Skeletal muscle cell (primary cell): ENCODE data around the gene ITPR2.

ENCODE experiments used
- DNase-seq: peaks from one replicate; pipeline ENCODE4 v3.0.0-alpha.2; 2010; ENCODE audit warnings: low read depth
- H3K4me3 ChIP-seq: 2 replicates; pipeline ENCODE4 v1.5.1; 2011; ENCODE audit warnings: low read depth, mild to moderate bottlenecking, control low read depth, low read length, moderate library complexity

ITPR2 gene

GRCh38 chr12:26370098-26370497 lies 462.9 kb downstream of the ITPR2 start:
- no peak overlapping the region for H3K4me3 ChIP-seq

GRCh38 chr12:26369588-26369987 lies 463.4 kb downstream of the ITPR2 start:
- no peak overlapping the region for H3K4me3 ChIP-seq
- peak; percentile 68 for DNase-seq

More at GRCh38 chr12:26370098-26370497, 462.9 kb downstream of the ITPR2 start:
- DNase-seq = no peak

- no peak for DNase-seq
- H3K4me3 ChIP-seq = no peak overlapping the region
These were observed 464.8 kb downstream of the ITPR2 start for GRCh38 chr12:26367991-26368730.

DNA sequence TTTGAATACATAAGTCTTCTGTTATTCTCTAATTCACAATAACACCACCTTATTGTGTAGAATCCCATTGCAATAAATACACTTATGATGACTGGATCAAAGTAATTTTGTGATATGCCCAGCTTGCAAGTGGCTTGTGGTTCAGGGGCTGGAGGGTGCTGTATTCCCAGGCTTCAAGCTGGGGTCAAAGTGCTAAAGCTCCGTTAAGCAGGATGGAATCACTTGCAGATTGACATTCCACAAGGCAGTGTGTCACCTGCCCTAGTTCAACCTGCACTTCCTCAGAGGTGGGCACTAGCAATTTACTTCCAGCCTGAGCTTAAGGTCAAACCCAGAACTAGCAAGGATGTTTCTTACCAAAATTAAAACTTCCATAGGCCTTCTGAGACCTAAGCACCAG lies 471.0 kb downstream of the ITPR2 start:
- no peak for DNase-seq
- no peak overlapping the region for H3K4me3 ChIP-seq

DNA sequence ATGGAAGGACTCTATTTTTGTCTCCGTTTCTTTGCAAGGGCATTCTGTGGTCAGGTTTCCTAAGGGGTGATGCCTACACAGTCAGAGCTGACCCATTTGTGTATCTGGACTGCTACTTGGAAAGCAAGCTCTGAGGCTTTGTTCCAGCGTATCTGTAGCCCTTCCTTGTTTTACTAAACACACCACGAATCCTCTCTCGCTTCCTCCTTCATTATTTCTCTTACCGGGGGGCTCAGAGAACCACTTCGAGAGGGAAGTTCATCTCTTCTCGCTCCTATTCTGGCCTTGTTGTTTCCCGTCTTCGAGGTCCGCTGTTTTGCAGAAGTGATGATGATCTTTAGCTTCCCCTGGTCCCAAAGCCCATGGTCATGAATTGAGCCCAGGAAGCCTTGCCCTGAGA lies 472.9 kb downstream of the ITPR2 start:
- DNase-seq = no peak
- no peak overlapping the region for H3K4me3 ChIP-seq

DNA sequence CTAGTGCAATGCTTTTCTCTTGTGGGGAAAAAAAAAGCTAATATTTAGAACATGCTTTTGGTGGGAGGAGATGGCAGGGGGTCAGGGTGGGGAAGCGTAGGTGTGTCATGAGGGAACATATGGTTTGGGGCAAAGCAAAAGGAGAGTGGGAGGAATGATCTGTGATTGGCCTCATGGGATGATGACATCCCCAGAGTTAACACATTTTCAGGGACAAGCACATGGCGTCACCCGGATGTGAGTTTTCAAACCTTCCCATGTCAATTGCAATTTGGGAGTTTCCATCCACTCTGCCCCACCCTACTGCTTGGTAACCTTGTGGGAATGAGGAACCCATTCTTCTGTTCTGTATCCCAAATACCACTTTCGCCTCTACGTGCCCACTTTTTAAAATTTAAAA lies 473.4 kb downstream of the ITPR2 start:
- DNase-seq = no peak
- no peak overlapping the region for H3K4me3 ChIP-seq

GRCh38 chr12:26358651-26359050 lies 474.3 kb downstream of the ITPR2 start:
- DNase-seq = no peak
- H3K4me3 ChIP-seq = no peak overlapping the region

DNA sequence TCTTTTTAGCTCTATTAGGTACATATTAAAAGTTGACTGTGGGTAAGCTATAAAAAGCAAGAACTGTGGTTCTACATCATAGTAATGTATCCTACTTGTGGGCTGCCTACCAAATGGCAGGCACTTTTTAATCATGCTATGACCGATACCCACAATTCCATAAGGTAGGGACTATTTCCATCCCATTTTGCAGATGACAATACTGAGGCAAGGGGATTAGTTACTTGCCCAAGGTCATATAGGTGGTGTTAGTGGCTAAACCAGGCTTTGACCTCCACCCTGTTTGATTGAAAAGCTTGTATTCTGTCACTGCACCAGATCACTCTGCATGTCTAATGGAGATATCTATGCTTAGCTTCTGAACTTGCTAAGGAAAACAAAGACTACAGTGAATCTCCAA lies 485.7 kb downstream of the ITPR2 start:
- no peak overlapping the region for H3K4me3 ChIP-seq
- no peak for DNase-seq

- H3K4me3 ChIP-seq = no peak overlapping the region
- no peak for DNase-seq
These were observed 486.3 kb downstream of the ITPR2 start for GRCh38 chr12:26346736-26347135.

DNA sequence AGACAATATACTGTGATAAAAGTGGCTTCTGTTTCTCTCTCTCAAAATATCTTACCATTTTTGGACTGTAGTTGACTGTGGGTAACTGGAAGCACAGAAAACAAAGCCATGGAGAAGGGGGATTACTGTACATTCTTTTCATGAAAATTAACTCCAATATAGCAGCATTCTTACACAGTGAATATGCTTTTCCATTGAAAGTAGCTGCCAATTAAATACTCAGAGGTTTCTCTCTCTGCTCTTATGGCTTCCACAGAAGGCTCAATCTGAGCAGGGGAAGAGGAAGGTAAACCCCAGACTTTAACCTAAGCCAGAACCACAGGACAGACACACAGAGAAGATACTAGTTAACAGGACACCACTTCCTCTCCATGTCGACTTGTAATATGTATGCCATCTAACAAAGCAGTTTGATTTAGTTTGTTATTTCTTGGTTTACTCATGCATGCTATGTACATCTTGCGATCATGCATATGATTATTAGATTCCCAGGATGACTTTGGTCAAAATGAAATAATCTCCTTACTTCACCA lies 487.5 kb downstream of the ITPR2 start:
- no peak for DNase-seq
- no peak overlapping the region for H3K4me3 ChIP-seq

DNA sequence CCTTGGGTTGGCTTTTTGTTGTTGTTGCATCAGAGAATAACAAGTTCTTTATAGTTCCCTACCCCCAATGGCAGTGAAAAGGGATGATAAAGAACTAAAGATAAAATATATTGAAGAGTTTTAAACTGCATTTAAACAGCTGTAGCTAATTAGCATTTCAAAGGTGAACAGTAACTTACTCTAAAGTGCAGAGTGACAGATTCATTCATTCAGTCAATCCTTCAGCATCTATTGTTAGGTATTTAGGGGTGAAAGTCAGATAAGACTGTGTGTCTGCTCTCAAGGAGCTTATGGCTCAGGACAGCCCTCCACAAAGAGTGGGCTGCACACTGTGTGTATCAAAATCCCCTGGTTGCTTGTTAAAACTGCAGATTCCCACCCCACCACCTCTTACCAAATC lies 491.5 kb downstream of the ITPR2 start:
- no peak overlapping the region for H3K4me3 ChIP-seq
- no peak for DNase-seq

DNA sequence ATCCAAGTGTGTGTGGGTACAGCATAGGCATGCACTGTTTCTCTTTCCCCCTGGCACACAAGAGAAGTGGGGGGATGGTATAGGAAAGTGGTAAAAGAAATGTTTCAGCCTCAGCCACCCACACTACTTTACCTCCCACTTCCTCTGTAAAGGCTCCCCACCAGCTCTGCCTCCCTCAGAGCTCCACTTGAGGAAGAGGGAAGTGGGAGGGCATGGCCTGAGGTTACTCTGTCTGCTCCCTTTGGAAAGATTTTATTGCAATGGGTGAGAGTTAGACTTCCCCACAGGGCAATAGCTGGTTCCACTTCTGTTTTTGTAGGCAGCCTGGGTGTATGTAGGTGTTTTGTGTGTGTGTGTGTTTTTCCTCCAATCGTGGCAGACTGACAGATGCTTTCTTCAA lies 492.3 kb downstream of the ITPR2 start:
- no peak overlapping the region for H3K4me3 ChIP-seq
- no peak for DNase-seq

- H3K4me3 ChIP-seq = no peak overlapping the region
- no peak for DNase-seq
These were observed 493.0 kb downstream of the ITPR2 start for GRCh38 chr12:26339976-26340375.

DNA sequence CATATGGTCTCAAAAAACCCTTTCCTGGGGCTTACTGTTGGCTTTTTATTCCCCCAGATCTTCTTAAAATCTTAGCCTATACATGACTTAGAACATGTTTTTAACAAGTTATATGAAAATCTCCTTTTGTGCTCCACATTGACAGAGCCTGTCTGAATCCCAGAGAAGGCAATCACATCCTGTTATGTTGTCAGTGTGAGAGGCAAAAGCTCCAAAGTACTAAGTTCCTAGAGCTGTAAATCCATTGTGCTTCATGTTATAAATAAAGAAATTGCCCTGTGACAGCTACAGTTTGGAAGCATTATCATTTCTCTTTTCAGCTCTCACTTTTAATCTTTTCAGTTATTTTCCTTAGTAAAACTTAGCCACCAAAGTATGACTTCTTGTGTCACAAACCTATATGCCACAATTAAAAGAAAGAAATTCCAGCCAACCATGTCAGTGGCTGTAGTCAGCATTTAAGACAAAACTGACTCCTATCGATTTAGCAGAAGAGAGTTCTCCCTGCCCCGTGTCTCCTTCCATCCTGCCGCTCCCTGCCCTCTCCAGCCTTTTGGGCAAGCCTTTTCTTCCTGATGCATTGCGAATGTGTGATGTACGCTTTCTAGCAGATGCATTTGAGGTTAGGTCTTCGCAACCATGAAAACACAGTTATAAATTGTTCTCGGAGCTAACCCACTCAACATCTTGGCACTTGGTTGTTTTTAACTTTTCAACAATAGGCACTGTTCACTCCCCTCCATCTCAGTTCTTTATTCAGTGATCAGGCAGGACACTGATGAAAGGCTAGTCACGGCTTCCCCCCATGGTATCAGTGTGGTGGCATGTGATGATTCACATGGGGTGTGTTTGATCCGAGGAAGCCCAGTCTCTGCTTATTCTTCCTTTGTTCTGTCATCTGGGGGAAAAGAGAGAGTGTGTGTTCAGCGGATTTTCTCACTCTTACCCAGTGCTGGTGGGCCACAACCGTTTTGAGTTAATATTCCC lies 494.1 kb downstream of the ITPR2 start:
- no peak for DNase-seq
- no peak overlapping the region for H3K4me3 ChIP-seq

- no peak for DNase-seq
- no peak overlapping the region for H3K4me3 ChIP-seq
These were observed 497.3 kb downstream of the ITPR2 start for GRCh38 chr12:26335651-26336050.

- H3K4me3 ChIP-seq = no peak overlapping the region
- DNase-seq = no peak
These were observed 498.3 kb downstream of the ITPR2 start for GRCh38 chr12:26334621-26335124.

- no peak overlapping the region for H3K4me3 ChIP-seq
- no peak for DNase-seq
These were observed 501.0 kb downstream of the ITPR2 start for GRCh38 chr12:26331960-26332359.

GRCh38 chr12:26331136-26331535 lies 501.9 kb downstream of the ITPR2 start:
- no peak overlapping the region for H3K4me3 ChIP-seq
- no peak for DNase-seq

DNA sequence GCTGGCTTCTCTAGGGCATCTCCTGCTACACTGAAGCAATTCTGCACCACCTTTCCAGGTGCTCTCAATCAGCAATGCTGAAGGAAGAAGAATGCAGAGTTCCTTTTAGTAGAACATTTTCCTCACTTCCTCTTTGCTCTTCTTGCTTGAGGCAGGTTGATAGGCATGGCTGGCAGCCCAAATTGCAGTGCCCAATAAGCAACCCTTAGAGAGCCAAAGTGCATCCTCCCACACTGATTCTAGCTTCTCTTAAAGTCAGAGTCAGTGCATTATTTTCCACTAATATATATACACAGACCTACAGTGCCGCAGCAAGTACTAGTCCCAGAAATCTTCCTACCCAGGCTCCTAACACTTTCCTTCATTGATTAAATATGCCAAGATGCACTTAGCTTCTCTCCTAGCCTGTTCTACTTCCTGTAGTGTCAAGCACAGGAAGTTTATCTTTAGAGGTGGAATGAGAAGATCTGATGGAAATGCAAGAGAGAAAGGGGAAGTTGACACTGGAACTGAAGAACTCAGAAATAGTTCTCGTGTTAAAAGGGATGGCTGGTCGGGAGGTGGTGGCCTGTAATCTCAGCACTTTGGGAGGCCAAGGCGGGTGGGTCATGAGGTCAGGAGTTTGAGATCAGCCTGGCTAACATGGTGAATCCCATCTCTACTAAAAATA lies 504.9 kb downstream of the ITPR2 start:
- DNase-seq = no peak
- no peak overlapping the region for H3K4me3 ChIP-seq

GRCh38 chr12:26323673-26324072 lies 509.3 kb downstream of the ITPR2 start:
- H3K4me3 ChIP-seq = no peak overlapping the region
- no peak for DNase-seq
